RWPE1 (cell line): ENCODE results near the gene MKNK2.

Experiments
- CTCF ChIA-PET: fragments of 350-600 bp; sonication (Branson Sonifier 250); formaldehyde crosslinking; extraction: SDS; loops from one replicate; lab custom pipeline; 2021; lab: Yijun Ruan, JAX
- POLR2A ChIA-PET: fragments of 400-600 bp; formaldehyde crosslinking; extraction: SDS; loops from one replicate; lab custom pipeline; 2020; ENCODE audit warnings: antibody characterized with exemption; ENCODE audit not compliant: low non-redundant PET; lab: Yijun Ruan, JAX
- DNase-seq: peaks from one replicate; pipeline ENCODE4 v3.0.0; 2012; ENCODE audit warnings: low spot score
- H3K27ac ChIP-seq: fragments of 450-650 bp; 2 replicates; pipeline ENCODE4 v1.5.1; 2017
- TF ChIP-seq, protein P1 (sequence below): fragments of 450-650 bp; conservative IDR thresholded peaks from 2 replicates; pipeline ENCODE4 v1.5.1; 2017; ENCODE audit warnings: low read depth, mild to moderate bottlenecking

The MKNK2 gene

DNA sequence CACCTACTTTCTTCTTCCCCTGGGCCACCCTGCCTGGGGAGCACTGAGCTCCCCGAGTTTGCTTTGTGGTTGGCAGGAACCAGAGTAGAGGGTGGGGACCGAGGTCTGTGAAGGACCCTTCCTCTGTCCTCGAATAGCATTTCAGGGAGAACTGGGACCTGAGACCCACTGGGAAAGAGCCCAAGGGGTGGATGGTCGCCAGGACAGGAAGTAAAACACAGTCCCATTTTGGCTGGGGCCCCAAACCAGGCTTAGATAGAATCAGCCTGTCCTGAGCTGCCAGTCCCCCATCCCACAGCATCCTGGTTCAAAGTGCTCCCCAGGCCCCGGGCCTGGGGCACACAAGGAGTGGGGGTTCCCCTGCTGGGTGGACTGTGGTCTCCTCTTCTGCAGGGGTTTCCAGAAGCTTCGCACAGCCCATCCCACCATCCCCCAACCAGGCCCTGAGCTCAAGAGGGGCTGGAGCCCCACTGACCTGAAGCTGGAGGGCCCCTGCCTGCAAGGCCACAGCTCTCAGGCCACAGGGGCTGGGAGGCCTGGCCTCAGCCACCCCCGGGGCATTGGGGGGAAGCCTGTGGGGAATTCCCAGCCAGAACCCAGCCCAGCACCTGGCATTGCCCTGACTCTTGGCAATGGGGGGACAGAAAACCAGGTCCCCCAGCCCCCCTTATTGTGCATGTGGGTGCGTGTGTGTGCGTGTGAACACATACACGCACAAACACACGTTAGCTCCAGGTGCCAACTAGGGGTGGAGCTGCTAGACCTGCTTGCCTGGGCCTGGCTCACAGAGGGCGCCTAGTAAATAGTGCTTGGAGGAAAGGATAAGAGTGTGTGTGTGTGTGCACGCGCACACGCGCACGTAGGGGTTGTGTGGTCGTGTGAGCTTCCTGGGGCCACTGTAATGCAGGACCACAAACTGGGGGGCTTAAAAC is 995 bp upstream of the MKNK2 start:
- CTCF ChIA-PET, result interaction anchor here (0.6 to 1.1 kb wide), 3 partner anchors 8 to 222 kb away, joined by 3 to 4 read pairs (median 3); no protein-coding TSS in a partner anchor
- no peak for DNase-seq
- POLR2A ChIA-PET, result interaction anchor here (0.6 kb wide), 3 partner anchors 38 to 1336 kb away, joined by 3 to 7 read pairs (median 3); no protein-coding TSS in a partner anchor
- H3K27ac ChIP-seq, result peak overlapping the region; percentile 100
- TF ChIP-seq, protein P1, sequence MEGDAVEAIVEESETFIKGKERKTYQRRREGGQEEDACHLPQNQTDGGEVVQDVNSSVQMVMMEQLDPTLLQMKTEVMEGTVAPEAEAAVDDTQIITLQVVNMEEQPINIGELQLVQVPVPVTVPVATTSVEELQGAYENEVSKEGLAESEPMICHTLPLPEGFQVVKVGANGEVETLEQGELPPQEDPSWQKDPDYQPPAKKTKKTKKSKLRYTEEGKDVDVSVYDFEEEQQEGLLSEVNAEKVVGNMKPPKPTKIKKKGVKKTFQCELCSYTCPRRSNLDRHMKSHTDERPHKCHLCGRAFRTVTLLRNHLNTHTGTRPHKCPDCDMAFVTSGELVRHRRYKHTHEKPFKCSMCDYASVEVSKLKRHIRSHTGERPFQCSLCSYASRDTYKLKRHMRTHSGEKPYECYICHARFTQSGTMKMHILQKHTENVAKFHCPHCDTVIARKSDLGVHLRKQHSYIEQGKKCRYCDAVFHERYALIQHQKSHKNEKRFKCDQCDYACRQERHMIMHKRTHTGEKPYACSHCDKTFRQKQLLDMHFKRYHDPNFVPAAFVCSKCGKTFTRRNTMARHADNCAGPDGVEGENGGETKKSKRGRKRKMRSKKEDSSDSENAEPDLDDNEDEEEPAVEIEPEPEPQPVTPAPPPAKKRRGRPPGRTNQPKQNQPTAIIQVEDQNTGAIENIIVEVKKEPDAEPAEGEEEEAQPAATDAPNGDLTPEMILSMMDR, result no peak

- CTCF ChIA-PET, result no interaction called here
- POLR2A ChIA-PET, result no interaction called here
- no peak for DNase-seq
- TF ChIP-seq, protein P1, result no peak
- peak overlapping the region; percentile 100 for H3K27ac ChIP-seq
Measured at GRCh38 chr19:2050349-2050990, 574 bp downstream of the MKNK2 start.

DNA sequence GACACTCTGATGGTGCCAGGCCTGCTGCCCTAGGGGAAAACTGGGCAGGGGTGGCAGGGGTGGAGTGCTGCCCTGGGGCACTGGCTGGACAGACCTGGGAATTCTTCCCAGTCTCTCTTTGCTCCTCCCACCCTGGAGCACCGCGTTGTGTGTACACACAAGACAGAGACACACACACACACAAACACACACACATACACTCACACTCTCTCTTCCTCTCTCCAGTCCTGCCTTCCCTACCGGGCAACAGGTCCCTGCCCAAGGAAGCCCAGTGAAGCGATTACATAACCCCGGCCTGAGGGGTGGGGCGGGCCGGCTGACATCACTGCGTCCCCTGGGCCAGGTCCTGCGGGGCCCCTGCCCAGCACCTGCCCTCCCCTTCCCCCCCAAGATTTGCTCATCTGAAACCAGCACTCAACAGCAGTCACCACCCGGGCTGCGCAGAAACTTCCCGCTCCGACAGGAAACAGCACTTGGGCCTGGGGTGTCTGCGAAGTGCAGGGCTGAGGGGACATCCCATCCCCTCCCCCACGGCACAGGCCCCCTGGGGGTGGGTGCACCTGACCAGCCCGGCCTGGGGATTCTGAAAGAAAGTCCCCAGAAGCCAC is 1.2 kb downstream of the MKNK2 start:
- TF ChIP-seq, protein P1, result no peak
- H3K27ac ChIP-seq, result peak overlapping the region; percentile 100
- CTCF ChIA-PET, result interaction anchor here (1.5 kb wide), 1 partner anchor 20 kb away, joined by 5 read pairs; no protein-coding TSS in a partner anchor
- peak; percentile 61 for DNase-seq
- POLR2A ChIA-PET, result interaction anchor here (0.6 kb wide), 1 partner anchor 11 kb away, joined by 4 read pairs; no protein-coding TSS in a partner anchor

DNA sequence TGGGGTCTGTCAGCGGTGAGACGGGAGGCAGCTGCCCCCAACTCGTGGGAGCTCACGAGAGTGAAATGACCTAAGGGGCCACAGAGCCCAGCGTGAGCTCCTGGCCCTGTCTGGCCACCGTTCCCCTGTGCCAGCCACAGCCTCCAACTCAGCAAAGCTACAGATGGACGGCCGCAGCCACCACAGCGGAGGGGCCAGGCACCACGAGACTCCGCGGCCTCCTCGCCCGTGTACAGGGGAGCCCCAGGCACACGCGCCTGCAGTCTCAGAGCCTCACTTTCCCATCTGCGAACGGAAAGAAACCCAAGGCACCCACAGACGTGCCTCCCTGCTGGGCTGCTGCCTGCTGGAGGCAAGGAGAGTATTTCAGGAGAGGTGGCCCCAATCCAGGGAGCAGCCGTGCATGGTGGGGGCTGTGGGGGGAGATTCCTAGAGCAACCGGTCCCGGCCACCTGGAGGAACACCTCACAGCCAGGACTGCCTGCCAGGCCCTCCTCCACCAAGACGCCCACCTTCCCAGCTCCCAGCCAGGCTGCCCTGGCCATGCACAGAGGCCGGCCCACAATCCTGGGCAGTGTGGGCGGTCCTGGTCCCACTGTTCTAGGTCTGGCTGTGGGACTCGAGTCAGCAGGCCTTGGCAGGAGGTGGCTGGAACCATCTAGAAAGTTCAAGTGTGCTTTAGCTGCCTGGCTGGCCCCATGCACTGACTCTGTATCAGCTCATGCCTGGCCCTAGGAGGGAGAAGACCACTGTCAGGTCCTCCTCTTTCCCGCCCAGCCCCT is 1.9 kb downstream of the MKNK2 start:
- ChIA-PET CTCF (interaction anchor here (1.5 kb wide), 1 partner anchor 21 kb away, joined by 5 read pairs; no protein-coding TSS in a partner anchor), POLR2A (interaction anchor here (0.6 kb wide), 2 partner anchors 12 to 47 kb away, joined by 3 to 4 read pairs; no protein-coding TSS in a partner anchor)

DNA sequence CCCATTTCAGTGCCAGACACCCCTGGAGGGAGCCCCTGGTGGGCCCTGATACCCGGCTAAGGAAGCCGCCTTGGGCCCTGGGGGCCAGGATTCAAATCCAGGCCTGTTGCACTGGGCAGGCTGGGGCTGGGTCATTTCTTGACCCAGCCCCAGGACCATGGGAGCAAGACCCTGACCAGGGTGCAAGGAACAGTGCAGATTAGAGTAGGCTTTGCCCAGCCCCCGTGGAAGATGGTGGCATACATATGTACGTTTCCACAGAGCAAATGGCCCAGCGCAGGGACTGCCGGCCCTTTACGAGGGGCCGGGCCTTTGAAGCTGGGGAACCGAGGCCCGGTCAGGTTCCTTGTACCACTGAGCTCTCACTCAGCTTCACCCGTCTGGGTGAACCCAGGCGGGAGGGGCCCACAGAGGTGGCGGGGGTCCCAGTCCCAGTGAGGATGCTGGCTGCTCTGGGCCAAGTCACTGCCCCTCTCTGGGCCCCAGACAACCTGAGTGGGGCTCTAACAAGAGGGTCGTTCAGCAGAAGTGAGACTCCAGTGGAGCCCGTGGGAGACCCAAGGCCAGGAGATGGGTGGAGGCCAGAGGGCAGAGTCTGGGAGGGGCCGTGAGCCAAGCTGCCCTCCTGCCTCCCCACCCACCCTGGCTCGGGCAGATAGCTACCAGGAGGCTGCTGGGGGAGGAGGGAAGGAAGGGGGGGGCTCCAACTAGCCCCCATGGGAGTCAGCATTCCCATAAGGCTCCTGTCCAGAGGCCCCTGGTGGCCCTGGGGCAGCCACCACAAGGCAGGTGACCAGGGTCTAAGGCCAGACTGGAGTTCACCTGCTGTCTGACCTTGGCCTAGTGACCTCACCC is 2.7 kb downstream of the MKNK2 start:
- TF ChIP-seq, protein P1, result no peak
- ChIA-PET POLR2A (interaction anchor here (0.6 kb wide), 1 partner anchor 47 kb away, joined by 3 read pairs; no protein-coding TSS in a partner anchor), CTCF (interaction anchor here (0.6 to 1.5 kb wide), 4 partner anchors 15 to 150 kb away, joined by 3 to 5 read pairs (median 4); no protein-coding TSS in a partner anchor)
- no peak for DNase-seq
- H3K27ac ChIP-seq, result peak overlapping the region; percentile 100

More for the DNA sequence above, 1.9 kb downstream of the MKNK2 start:
- DNase-seq, result no peak
- TF ChIP-seq, protein P1, result no peak
- H3K27ac ChIP-seq, result peak overlapping the region; percentile 100
